HEK293 (cell line): Measurements from ENCODE around the gene CYP2E1.

Experiments
- ZNF155 ChIP-seq: fragments of 450-650 bp; formaldehyde crosslinking; IDR thresholded peaks from 2 replicates; pipeline ENCODE4 v1.5.1; 2016; ENCODE audit warnings: missing biosample characterization, missing genetic modification characterization
- TF ChIP-seq, protein P1 (sequence below): fragments of 450-650 bp; formaldehyde crosslinking; IDR thresholded peaks from 2 replicates; pipeline ENCODE4 v1.5.1; 2016; ENCODE audit warnings: missing biosample characterization, missing genetic modification characterization
- TF ChIP-seq, protein P2 (sequence below): sonication (generic); formaldehyde crosslinking; IDR thresholded peaks from 2 replicates; pipeline ENCODE4 v1.8.1; 2022; ENCODE audit warnings: mild to moderate bottlenecking, moderate library complexity, missing genetic modification reagents
- TF ChIP-seq, protein P3 (sequence below): fragments of 450-650 bp; formaldehyde crosslinking; IDR thresholded peaks from 2 replicates; pipeline ENCODE4 v1.5.1; 2016; ENCODE audit warnings: missing biosample characterization, missing genetic modification characterization, borderline replicate concordance
- TF ChIP-seq, protein P4 (sequence below): fragments of 450-650 bp; formaldehyde crosslinking; IDR thresholded peaks from 2 replicates; pipeline ENCODE4 v1.5.1; 2016; ENCODE audit warnings: missing biosample characterization, missing genetic modification characterization
- TF ChIP-seq, protein P5 (sequence below): fragments of 450-650 bp; formaldehyde crosslinking; IDR thresholded peaks from 2 replicates; pipeline ENCODE4 v1.5.1; 2017; ENCODE audit warnings: missing biosample characterization, missing genetic modification characterization

DNA sequence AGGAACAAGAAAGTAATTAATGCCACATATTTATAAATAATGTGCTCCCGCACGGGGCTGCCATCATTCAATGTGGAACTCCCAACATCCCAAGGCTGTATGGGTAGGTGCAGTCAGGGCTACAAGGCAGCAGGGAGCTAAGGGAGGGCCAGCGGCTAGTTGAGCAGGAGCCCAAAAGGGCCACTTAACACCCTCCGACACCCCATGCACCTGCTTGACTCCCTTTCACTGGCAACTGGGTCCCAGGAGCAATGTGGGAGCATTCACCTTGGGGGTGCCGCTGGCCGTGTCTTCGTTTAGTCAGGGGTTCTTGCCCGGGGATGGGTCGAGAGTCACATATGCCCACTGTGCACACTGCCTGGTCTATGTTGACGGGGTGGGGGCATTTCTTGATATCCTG is 45.5 kb upstream of the CYP2E1 start:
- TF ChIP-seq, protein P1, sequence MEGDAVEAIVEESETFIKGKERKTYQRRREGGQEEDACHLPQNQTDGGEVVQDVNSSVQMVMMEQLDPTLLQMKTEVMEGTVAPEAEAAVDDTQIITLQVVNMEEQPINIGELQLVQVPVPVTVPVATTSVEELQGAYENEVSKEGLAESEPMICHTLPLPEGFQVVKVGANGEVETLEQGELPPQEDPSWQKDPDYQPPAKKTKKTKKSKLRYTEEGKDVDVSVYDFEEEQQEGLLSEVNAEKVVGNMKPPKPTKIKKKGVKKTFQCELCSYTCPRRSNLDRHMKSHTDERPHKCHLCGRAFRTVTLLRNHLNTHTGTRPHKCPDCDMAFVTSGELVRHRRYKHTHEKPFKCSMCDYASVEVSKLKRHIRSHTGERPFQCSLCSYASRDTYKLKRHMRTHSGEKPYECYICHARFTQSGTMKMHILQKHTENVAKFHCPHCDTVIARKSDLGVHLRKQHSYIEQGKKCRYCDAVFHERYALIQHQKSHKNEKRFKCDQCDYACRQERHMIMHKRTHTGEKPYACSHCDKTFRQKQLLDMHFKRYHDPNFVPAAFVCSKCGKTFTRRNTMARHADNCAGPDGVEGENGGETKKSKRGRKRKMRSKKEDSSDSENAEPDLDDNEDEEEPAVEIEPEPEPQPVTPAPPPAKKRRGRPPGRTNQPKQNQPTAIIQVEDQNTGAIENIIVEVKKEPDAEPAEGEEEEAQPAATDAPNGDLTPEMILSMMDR (tag by site-specific recombination): no peak
- TF ChIP-seq, protein P2, sequence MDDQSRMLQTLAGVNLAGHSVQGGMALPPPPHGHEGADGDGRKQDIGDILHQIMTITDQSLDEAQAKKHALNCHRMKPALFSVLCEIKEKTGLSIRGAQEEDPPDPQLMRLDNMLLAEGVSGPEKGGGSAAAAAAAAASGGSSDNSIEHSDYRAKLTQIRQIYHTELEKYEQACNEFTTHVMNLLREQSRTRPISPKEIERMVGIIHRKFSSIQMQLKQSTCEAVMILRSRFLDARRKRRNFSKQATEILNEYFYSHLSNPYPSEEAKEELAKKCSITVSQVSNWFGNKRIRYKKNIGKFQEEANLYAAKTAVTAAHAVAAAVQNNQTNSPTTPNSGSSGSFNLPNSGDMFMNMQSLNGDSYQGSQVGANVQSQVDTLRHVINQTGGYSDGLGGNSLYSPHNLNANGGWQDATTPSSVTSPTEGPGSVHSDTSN: no peak
- TF ChIP-seq ZNF155 (tag by site-specific recombination): no peak
- TF ChIP-seq, protein P3, sequence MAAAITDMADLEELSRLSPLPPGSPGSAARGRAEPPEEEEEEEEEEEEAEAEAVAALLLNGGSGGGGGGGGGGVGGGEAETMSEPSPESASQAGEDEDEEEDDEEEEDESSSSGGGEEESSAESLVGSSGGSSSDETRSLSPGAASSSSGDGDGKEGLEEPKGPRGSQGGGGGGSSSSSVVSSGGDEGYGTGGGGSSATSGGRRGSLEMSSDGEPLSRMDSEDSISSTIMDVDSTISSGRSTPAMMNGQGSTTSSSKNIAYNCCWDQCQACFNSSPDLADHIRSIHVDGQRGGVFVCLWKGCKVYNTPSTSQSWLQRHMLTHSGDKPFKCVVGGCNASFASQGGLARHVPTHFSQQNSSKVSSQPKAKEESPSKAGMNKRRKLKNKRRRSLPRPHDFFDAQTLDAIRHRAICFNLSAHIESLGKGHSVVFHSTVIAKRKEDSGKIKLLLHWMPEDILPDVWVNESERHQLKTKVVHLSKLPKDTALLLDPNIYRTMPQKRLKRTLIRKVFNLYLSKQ (tag by site-specific recombination): no peak
- TF ChIP-seq, protein P4, sequence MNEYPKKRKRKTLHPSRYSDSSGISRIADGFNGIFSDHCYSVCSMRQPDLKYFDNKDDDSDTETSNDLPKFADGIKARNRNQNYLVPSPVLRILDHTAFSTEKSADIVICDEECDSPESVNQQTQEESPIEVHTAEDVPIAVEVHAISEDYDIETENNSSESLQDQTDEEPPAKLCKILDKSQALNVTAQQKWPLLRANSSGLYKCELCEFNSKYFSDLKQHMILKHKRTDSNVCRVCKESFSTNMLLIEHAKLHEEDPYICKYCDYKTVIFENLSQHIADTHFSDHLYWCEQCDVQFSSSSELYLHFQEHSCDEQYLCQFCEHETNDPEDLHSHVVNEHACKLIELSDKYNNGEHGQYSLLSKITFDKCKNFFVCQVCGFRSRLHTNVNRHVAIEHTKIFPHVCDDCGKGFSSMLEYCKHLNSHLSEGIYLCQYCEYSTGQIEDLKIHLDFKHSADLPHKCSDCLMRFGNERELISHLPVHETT: no peak
- TF ChIP-seq, protein P5, sequence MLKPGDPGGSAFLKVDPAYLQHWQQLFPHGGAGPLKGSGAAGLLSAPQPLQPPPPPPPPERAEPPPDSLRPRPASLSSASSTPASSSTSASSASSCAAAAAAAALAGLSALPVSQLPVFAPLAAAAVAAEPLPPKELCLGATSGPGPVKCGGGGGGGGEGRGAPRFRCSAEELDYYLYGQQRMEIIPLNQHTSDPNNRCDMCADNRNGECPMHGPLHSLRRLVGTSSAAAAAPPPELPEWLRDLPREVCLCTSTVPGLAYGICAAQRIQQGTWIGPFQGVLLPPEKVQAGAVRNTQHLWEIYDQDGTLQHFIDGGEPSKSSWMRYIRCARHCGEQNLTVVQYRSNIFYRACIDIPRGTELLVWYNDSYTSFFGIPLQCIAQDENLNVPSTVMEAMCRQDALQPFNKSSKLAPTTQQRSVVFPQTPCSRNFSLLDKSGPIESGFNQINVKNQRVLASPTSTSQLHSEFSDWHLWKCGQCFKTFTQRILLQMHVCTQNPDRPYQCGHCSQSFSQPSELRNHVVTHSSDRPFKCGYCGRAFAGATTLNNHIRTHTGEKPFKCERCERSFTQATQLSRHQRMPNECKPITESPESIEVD: no peak
